ENCODE results near the gene MAGI2.
"Not testable (repeated sequence)": the region's sequence is repeated elsewhere in the genome, so short reads cannot be mapped to it uniquely, and the experiment has no call there.

The MAGI2 gene

GRCh38 chr7:78014401-78014800, 1439.1 kb downstream of the MAGI2 start:
- no peak for TF ChIP-seq CTCF (IDR thresholded peaks at IDR 0.05; ENCODE audit: low read depth, low read length)
- H3K4me3 ChIP-seq (ENCODE audit: low read depth, low read length) = no peak overlapping the region

GRCh38 chr7:78013386-78013785, 1440.1 kb downstream of the MAGI2 start:
- no peak for TF ChIP-seq CTCF (IDR thresholded peaks at IDR 0.05; ENCODE audit: low read depth, low read length)
- H3K4me3 ChIP-seq (ENCODE audit: low read depth, low read length) = no peak overlapping the region

- TF ChIP-seq CTCF (IDR thresholded peaks at IDR 0.05; ENCODE audit: low read depth, low read length) = no peak
- no peak overlapping the region for H3K4me3 ChIP-seq (ENCODE audit: low read depth, low read length)
Observed at GRCh38 chr7:78011642-78012041, 1441.8 kb downstream of the MAGI2 start.

- TF ChIP-seq CTCF (IDR thresholded peaks at IDR 0.05; ENCODE audit: low read depth, low read length) = no peak
- H3K4me3 ChIP-seq (ENCODE audit: low read depth, low read length) = no peak overlapping the region
Observed at GRCh38 chr7:78007231-78007630, 1446.2 kb downstream of the MAGI2 start.

- no peak for TF ChIP-seq CTCF (IDR thresholded peaks at IDR 0.05; ENCODE audit: low read depth, low read length)
- H3K4me3 ChIP-seq (ENCODE audit: low read depth, low read length) = no peak overlapping the region
Observed at GRCh38 chr7:78006063-78006755, 1447.3 kb downstream of the MAGI2 start.

- no peak for TF ChIP-seq CTCF (IDR thresholded peaks at IDR 0.05; ENCODE audit: low read depth, low read length)
- no peak overlapping the region for H3K4me3 ChIP-seq (ENCODE audit: low read depth, low read length)
Observed at GRCh38 chr7:78002715-78003114, 1450.8 kb downstream of the MAGI2 start.

GRCh38 chr7:78002021-78002420, 1451.4 kb downstream of the MAGI2 start:
- no peak for TF ChIP-seq CTCF (IDR thresholded peaks at IDR 0.05; ENCODE audit: low read depth, low read length)
- H3K4me3 ChIP-seq (ENCODE audit: low read depth, low read length) = no peak overlapping the region

- H3K4me3 ChIP-seq (ENCODE audit: low read depth, low read length) = not testable (repeated sequence)
Observed at GRCh38 chr7:77999168-77999567, 1454.3 kb downstream of the MAGI2 start.
